ENCODE results near the gene TRIM32.

- TF ChIP-seq GATA2 (IDR thresholded peaks at IDR 0.05; ENCODE audit: low read depth, low read length) (no peak), GATA3 (IDR thresholded peaks at IDR 0.05; ENCODE audit: low read depth, low read length) (no peak)
Observed at GRCh38 chr9:116688806-116689485, 1.8 kb downstream of the TRIM32 start.
